Activated B cell treated with CpG ODN at 0.5 μM for 24 hours (primary cell): ENCODE results near the gene BCAS3. TPM values are rescaled to one million over a fixed set of nuclear protein-coding genes. Genes with fewer than 3 reads are reported as not detected.
"Not testable (repeated sequence)": the region's sequence is repeated elsewhere in the genome, so short reads cannot be mapped to it uniquely, and the experiment has no call there.

Experiments used
- ATAC-seq: fragments of 200-7000 bp; cut with Tn5 transposase; one replicate; pipeline ENCODE4 v1.10.0; 2021; ENCODE audit warnings: low read depth, mild to moderate bottlenecking, moderate library complexity
- CTCF ChIA-PET: fragments of 350-600 bp; sonication (Branson Sonifier 250); formaldehyde crosslinking; loops from one replicate; lab custom pipeline; 2021; ENCODE audit warnings: antibody characterized with exemption; lab: Charles Lee
- POLR2A ChIA-PET: fragments of 350-600 bp; sonication (Branson Sonifier 250); formaldehyde crosslinking; loops from one replicate; lab custom pipeline; 2021; ENCODE audit warnings: antibody characterized with exemption; lab: Charles Lee
- DNase-seq: peaks from one replicate; pipeline ENCODE4 v3.0.0; 2022
- H3K27ac Mint-ChIP-seq: one replicate; pipeline ENCODE4 v1.8.0; 2020; ENCODE audit warnings: mixed read lengths
- H3K27me3 Mint-ChIP-seq: one replicate; pipeline ENCODE4 v1.8.0; 2021; ENCODE audit warnings: mixed read lengths
- H3K36me3 Mint-ChIP-seq: one replicate; pipeline ENCODE4 v1.8.0; 2021; ENCODE audit warnings: low read depth, mixed read lengths
- H3K4me1 Mint-ChIP-seq: one replicate; pipeline ENCODE4 v1.8.0; 2021; ENCODE audit warnings: mixed read lengths
- H3K4me3 Mint-ChIP-seq: one replicate; pipeline ENCODE4 v1.8.0; 2020; ENCODE audit warnings: mild to moderate bottlenecking, mixed read lengths
- H3K9me3 Mint-ChIP-seq: one replicate; pipeline ENCODE4 v1.8.0; 2020; ENCODE audit warnings: mixed read lengths
- intact Hi-C: fragments of 100-400 bp; cut with micrococcal nuclease; formaldehyde crosslinking; loops from one replicate; pipeline ENCODE4 v1.15.1; 2024
- total RNA-seq: library from RNA; stranded (reverse); gene quantifications from 2 replicates; pipeline ENCODE4 v1.2.3, GENCODE V29; 2022
- TF ChIP-seq, protein P1 (sequence below): fragments of 200-600 bp; IDR thresholded peaks from one replicate; pipeline ENCODE4 v1.8.0; 2022; ENCODE audit warnings: antibody characterized with exemption, mild to moderate bottlenecking

Gene BCAS3
- total RNA-seq, 1 donor from 2014 or later: 37.5 TPM

- intact Hi-C loops: no loop called here
- ATAC-seq: no peak
- H3K27ac Mint-ChIP-seq: no peak overlapping the region
- CTCF ChIA-PET: interaction anchor here (1.1 kb wide), 1 partner anchor 634 kb away, joined by 4 read pairs; no protein-coding TSS in a partner anchor
- TF ChIP-seq, protein P1, sequence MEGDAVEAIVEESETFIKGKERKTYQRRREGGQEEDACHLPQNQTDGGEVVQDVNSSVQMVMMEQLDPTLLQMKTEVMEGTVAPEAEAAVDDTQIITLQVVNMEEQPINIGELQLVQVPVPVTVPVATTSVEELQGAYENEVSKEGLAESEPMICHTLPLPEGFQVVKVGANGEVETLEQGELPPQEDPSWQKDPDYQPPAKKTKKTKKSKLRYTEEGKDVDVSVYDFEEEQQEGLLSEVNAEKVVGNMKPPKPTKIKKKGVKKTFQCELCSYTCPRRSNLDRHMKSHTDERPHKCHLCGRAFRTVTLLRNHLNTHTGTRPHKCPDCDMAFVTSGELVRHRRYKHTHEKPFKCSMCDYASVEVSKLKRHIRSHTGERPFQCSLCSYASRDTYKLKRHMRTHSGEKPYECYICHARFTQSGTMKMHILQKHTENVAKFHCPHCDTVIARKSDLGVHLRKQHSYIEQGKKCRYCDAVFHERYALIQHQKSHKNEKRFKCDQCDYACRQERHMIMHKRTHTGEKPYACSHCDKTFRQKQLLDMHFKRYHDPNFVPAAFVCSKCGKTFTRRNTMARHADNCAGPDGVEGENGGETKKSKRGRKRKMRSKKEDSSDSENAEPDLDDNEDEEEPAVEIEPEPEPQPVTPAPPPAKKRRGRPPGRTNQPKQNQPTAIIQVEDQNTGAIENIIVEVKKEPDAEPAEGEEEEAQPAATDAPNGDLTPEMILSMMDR: no peak
- no peaks in the 10 kb centered on the region for H3K9me3 Mint-ChIP-seq
- no peak overlapping the region for H3K4me3 Mint-ChIP-seq
- no peaks in the 10 kb centered on the region for H3K36me3 Mint-ChIP-seq
- POLR2A ChIA-PET: no interaction called here
- no peaks in the 10 kb centered on the region for H3K4me1 Mint-ChIP-seq
- DNase-seq: no peak
- H3K27me3 Mint-ChIP-seq: no peaks in the 10 kb centered on the region
Observed at GRCh38 chr17:61354895-61355874, 677.5 kb downstream of the BCAS3 start.

- H3K36me3 Mint-ChIP-seq, H3K27ac Mint-ChIP-seq, H3K4me3 Mint-ChIP-seq, H3K4me1 Mint-ChIP-seq, intact Hi-C loops, H3K27me3 Mint-ChIP-seq, POLR2A ChIA-PET, ATAC-seq, DNase-seq, H3K9me3 Mint-ChIP-seq: not testable (repeated sequence)
- CTCF ChIA-PET: interaction anchor here (0.6 kb wide), 1 partner anchor 343 kb away, joined by 3 read pairs; no protein-coding TSS in a partner anchor
Observed at GRCh38 chr17:61357061-61357460, 679.4 kb downstream of the BCAS3 start.

DNA sequence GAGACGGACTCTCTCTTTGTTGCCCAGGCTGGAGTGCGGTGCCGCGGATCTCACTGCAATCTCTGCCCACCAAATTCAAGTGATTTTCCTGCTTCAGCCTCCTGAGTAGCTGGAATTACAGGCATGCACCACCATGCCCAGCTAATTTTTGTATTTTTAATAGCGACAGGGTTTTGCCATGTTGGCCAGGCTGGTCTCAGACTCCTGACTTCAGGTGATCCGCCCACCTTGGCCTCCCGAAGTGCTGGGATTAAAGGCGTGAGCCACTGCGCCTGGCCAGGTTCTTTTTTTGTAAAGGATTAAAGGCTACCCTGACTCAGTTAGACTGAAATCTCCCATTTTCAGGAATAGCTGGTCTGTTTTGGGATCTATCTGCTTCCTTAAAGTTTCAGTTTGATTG, 681.9 kb downstream of the BCAS3 start:
- H3K27me3 Mint-ChIP-seq, H3K4me1 Mint-ChIP-seq, H3K36me3 Mint-ChIP-seq, intact Hi-C loops, H3K4me3 Mint-ChIP-seq, H3K27ac Mint-ChIP-seq, POLR2A ChIA-PET, ATAC-seq, H3K9me3 Mint-ChIP-seq, DNase-seq: not testable (repeated sequence)
- CTCF ChIA-PET: interaction anchor here (1.4 to 1.6 kb wide), 2 partner anchors 358 to 639 kb away, joined by 6 to 7 read pairs; no protein-coding TSS in a partner anchor

DNA sequence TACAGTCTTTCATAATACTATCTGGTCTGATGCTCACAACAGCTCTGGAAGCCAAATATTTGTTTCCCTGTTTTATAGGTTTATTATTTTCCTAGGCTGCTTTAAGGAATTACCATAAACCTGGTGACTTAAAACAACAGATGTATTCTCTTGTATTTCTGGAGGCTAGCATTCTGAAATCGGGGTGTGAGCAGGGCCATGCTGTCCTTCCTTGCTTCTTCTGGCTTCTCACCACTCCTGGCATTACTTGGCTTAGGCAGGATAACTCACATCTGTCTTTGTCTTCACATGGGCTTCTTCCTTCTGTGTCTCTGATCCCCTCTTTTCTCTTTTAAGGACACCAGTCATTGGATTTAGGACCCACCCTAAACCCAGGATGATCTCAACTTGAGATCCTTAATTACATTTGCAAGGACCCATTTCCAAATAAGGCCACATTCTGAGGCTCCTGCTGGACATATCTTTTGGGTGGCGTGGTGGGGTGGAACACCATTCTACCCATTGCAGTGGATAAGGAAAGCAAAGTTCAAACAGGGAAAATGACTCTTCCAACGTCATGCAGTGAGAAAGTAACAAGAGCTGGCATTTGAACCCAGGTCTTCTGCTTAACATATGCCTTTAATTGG, 682.8 kb downstream of the BCAS3 start:
- ATAC-seq (no peak), DNase-seq (no peak)
- CTCF ChIA-PET: no interaction called here
- Mint-ChIP-seq H3K4me1 (no peaks in the 10 kb centered on the region), H3K27me3 (no peaks in the 10 kb centered on the region), H3K9me3 (no peaks in the 10 kb centered on the region), H3K36me3 (no peaks in the 10 kb centered on the region), H3K27ac (no peak overlapping the region), H3K4me3 (no peak overlapping the region)
- intact Hi-C loops: no loop called here
- TF ChIP-seq, protein P1: no peak
- POLR2A ChIA-PET: no interaction called here

DNA sequence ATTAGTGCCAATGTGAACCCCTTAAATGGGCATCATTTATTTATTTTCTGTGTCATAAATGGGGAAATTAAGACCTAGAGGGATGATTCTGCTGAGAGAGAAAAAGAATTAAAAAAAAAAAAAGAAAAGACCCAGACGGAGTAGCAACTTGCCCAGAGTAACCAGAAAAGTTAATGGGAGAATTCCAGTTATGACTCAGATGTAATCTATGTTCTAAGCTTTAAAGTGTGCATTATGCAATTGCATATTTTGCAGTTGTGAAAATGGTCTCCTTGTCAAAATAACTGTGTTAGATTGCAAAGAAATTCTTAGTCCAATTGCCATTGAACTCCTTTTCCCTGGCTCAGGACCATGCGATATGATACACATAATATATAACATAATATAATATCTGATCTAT, 683.4 kb downstream of the BCAS3 start:
- no peaks in the 10 kb centered on the region for H3K36me3 Mint-ChIP-seq
- no peak overlapping the region for H3K27ac Mint-ChIP-seq
- ChIA-PET CTCF (no interaction called here), POLR2A (no interaction called here)
- DNase-seq (no peak), ATAC-seq (no peak)
- intact Hi-C loops: no loop called here
- no peaks in the 10 kb centered on the region for H3K9me3 Mint-ChIP-seq
- H3K4me3 Mint-ChIP-seq: no peak overlapping the region
- TF ChIP-seq, protein P1: no peak
- no peaks in the 10 kb centered on the region for H3K4me1 Mint-ChIP-seq
- no peaks in the 10 kb centered on the region for H3K27me3 Mint-ChIP-seq

DNA sequence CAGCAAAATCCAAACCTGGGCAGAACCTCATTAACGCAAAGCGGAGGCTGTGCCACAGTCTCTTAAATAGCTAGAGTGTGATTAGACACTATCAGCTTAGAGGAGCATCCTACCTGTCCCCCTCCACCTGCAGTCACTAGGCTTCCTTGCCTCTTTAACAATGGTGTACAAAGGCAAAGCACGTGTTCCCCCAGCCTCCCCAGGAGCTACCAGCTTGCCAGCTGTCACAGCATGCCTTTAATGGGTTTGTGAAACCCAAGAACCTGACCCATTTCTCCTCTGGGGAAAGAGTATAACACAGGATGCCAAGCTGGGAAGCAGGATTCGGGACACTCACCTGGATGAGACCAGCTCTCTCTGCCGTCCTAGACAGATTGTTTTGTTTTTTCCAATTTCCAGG, 684.7 kb downstream of the BCAS3 start:
- Mint-ChIP-seq H3K4me3 (no peak overlapping the region), H3K4me1 (no peaks in the 10 kb centered on the region), H3K27ac (no peak overlapping the region), H3K9me3 (no peaks in the 10 kb centered on the region), H3K36me3 (no peaks in the 10 kb centered on the region), H3K27me3 (no peaks in the 10 kb centered on the region)
- ChIA-PET CTCF (no interaction called here), POLR2A (no interaction called here)
- TF ChIP-seq, protein P1: no peak
- no peak for DNase-seq
- intact Hi-C loops: no loop called here
- no peak for ATAC-seq
